Activated CD4-positive, alpha-beta T cell treated with anti-CD3 and anti-CD28 coated beads, Interleukin-2, amount 50 U/mL, for 16 hours (primary cell): ENCODE results near the gene PRAMEF5.
"Not testable (repeated sequence)": the region's sequence is repeated elsewhere in the genome, so short reads cannot be mapped to it uniquely, and the experiment has no call there.

Source experiments
- DNase-seq: peaks from one replicate; pipeline ENCODE4 v3.0.0-alpha.2; 2020

PRAMEF5 gene

GRCh38 chr1:13279617-13280016 is 25.6 kb downstream of the PRAMEF5 start:
- DNase-seq = not testable (repeated sequence)

- DNase-seq = not testable (repeated sequence)
These were observed 31.0 kb downstream of the PRAMEF5 start, which contains the start of gene PRAMEF8 for GRCh38 chr1:13285037-13285436. Gene PRAMEF8 (minus strand): TSS chr1:13285137. CDS start chr1:13284091, 1,046 bp downstream.

- not testable (repeated sequence) for DNase-seq
These were observed 35.0 kb downstream of the PRAMEF5 start for GRCh38 chr1:13289030-13289429.

GRCh38 chr1:13297216-13297931 is 43.4 kb downstream of the PRAMEF5 start:
- DNase-seq = not testable (repeated sequence)

- DNase-seq = not testable (repeated sequence)
These were observed 44.7 kb downstream of the PRAMEF5 start for GRCh38 chr1:13298699-13299098.

- DNase-seq = not testable (repeated sequence)
These were observed 48.2 kb downstream of the PRAMEF5 start for GRCh38 chr1:13302197-13302596.

GRCh38 chr1:13303239-13303638 is 49.2 kb downstream of the PRAMEF5 start, which contains the start of gene PRAMEF33:
Gene PRAMEF33 (plus strand): TSS chr1:13303539. CDS start chr1:13305955, 2,416 bp downstream.
- not testable (repeated sequence) for DNase-seq
